Astrocyte (in vitro differentiated cells and primary cell): ENCODE measurements around the gene ASB4.

Experiments used
- CTCF ChIP-seq: IDR thresholded peaks from 2 replicates; pipeline ENCODE4 v1.5.1; 2011; ENCODE audit warnings: low read depth, mild to moderate bottlenecking, inconsistent platforms, low read length, moderate library complexity; ENCODE audit not compliant: insufficient read depth
- EZH2 ChIP-seq: IDR thresholded peaks from 2 replicates; pipeline ENCODE4 v1.6.1; 2012; ENCODE audit warnings: mild to moderate bottlenecking, low read length, inconsistent platforms; ENCODE audit not compliant: insufficient read depth

DNA sequence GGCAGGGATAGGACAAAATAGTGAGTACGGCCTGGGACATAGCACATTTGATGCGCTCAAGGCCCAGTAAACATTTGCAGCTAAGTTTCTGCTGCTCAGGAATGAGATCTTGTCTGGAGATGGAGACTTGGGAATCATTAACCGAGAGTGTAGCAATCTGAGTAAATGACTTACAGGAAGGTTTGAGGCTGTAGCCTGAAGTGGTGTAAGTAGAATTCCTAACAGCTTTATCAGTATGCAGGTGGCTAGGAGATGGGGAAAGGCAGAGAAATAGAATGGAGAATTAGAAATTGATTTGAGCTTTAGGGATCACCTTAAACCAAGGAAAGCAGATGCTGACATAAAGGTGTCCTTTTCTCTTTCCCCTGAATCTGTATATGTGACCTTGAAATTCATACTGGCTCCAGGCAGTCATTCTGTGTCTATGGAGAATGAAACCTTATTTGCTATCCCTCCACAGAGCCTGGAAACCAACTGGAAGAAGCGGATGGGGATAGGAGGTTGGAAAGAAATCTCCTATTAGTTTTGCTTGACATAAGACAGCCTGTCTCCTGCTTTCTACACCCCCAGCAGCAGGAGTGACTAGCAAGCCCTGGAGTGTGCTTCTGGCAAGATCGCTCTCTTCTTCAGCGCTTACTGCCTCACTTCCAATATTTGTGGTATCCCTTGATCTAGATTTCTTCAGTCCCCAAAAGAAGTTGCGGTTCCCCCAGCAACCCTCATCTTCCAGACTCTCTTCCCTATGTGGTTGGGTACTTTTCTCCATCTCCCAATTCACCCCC, 44.5 kb upstream of the ASB4 start:
- TF ChIP-seq CTCF (no peak), EZH2 (no peak)
